Activated T-helper 1 cell treated with anti-CD3 and anti-CD28 coated beads, Interleukin-12 subunit alpha, Interleukin-12 subunit beta, Interleukin-2, Interleukin-4 antibody, amounts not matched to agents 30 ng/mL and 10 ng/mL and 1 ng/mL, durations not matched to agents 14 hours and 24 hours and 36 hours (primary cell): ENCODE measurements around the gene CLRN2. TPM values are rescaled to one million over a fixed set of nuclear protein-coding genes. Genes with fewer than 3 reads are reported as not detected.
"Not testable (repeated sequence)": the region's sequence is repeated elsewhere in the genome, so short reads cannot be mapped to it uniquely, and the experiment has no call there.

ENCODE experiments used
- DNase-seq: peaks from one replicate; pipeline ENCODE4 v3.0.0; 2021; ENCODE audit warnings: low spot score
- H3K27ac Mint-ChIP-seq: one replicate; pipeline ENCODE4 v1.8.0; 2021; ENCODE audit warnings: mild to moderate bottlenecking, mixed read lengths
- H3K27me3 Mint-ChIP-seq: one replicate; pipeline ENCODE4 v1.8.0; 2022; ENCODE audit warnings: mild to moderate bottlenecking, moderate library complexity, mixed read lengths; ENCODE audit not compliant: insufficient read depth
- H3K36me3 Mint-ChIP-seq: one replicate; pipeline ENCODE4 v1.8.0; 2021; ENCODE audit warnings: low read depth, mixed read lengths
- H3K4me1 Mint-ChIP-seq: one replicate; pipeline ENCODE4 v1.8.0; 2021; ENCODE audit warnings: low read depth, mixed read lengths
- H3K4me3 Mint-ChIP-seq: one replicate; pipeline ENCODE4 v1.8.0; 2021; ENCODE audit warnings: mild to moderate bottlenecking, moderate library complexity, mixed read lengths
- H3K9me3 Mint-ChIP-seq: one replicate; pipeline ENCODE4 v1.8.0; 2021; ENCODE audit warnings: mixed read lengths
- intact Hi-C: fragments of 100-400 bp; cut with micrococcal nuclease; formaldehyde crosslinking; loops from one replicate; pipeline ENCODE4 v1.15.1; 2024
- total RNA-seq: library from RNA; stranded (reverse); gene quantifications from 2 replicates; pipeline ENCODE4 v1.2.3, GENCODE V29; 2022

CLRN2 gene
- total RNA-seq, 1 donor from 2014 or later, result not detected

- no peaks in the 10 kb centered on the region for H3K9me3 Mint-ChIP-seq
- no peak for DNase-seq
- no peak overlapping the region for H3K4me3 Mint-ChIP-seq
- no peaks in the 10 kb centered on the region for H3K4me1 Mint-ChIP-seq
- intact Hi-C loops, result no loop called here
- H3K27me3 Mint-ChIP-seq, result peaks cover 8% of the 10 kb centered on the region
- H3K27ac Mint-ChIP-seq, result no peak overlapping the region
- H3K36me3 Mint-ChIP-seq, result no peaks in the 10 kb centered on the region
These were observed 20.3 kb downstream of the CLRN2 start for GRCh38 chr4:17535242-17535641.

- no peak overlapping the region for H3K4me3 Mint-ChIP-seq
- H3K27ac Mint-ChIP-seq, result no peak overlapping the region
- H3K27me3 Mint-ChIP-seq, result peaks cover 8% of the 10 kb centered on the region
- H3K9me3 Mint-ChIP-seq, result no peaks in the 10 kb centered on the region
- no peaks in the 10 kb centered on the region for H3K4me1 Mint-ChIP-seq
- intact Hi-C loops, result no loop called here
- DNase-seq, result no peak
- no peaks in the 10 kb centered on the region for H3K36me3 Mint-ChIP-seq
These were observed 20.9 kb downstream of the CLRN2 start for GRCh38 chr4:17535906-17536305.

- H3K27ac Mint-ChIP-seq, H3K4me1 Mint-ChIP-seq, H3K9me3 Mint-ChIP-seq, DNase-seq, H3K27me3 Mint-ChIP-seq, H3K36me3 Mint-ChIP-seq, intact Hi-C loops, H3K4me3 Mint-ChIP-seq: not testable (repeated sequence)
These were observed 22.1 kb downstream of the CLRN2 start for GRCh38 chr4:17537060-17537459.

- peaks cover 10% of the 10 kb centered on the region for H3K27me3 Mint-ChIP-seq
- intact Hi-C loops, result loop anchor here (10.0 kb wide), 1 partner anchor 481 kb away; the partner anchor contains the start of gene LCORL
- H3K9me3 Mint-ChIP-seq, result no peaks in the 10 kb centered on the region
- H3K27ac Mint-ChIP-seq, result no peak overlapping the region
- H3K4me1 Mint-ChIP-seq, result peaks cover 6% of the 10 kb centered on the region
- no peaks in the 10 kb centered on the region for H3K36me3 Mint-ChIP-seq
- H3K4me3 Mint-ChIP-seq, result no peak overlapping the region
- no peak for DNase-seq
These were observed 29.2 kb downstream of the CLRN2 start for GRCh38 chr4:17544205-17544604.

- no peak for DNase-seq
- intact Hi-C loops, result loop anchor here (10.0 kb wide), 1 partner anchor 480 kb away; the partner anchor contains the start of gene LCORL
- Mint-ChIP-seq H3K36me3 (no peaks in the 10 kb centered on the region), H3K4me1 (peaks cover 9% of the 10 kb centered on the region), H3K27ac (no peak overlapping the region), H3K27me3 (peaks cover 8% of the 10 kb centered on the region), H3K4me3 (no peak overlapping the region), H3K9me3 (no peaks in the 10 kb centered on the region)
These were observed 29.9 kb downstream of the CLRN2 start for GRCh38 chr4:17544831-17545234.

- intact Hi-C loops, result loop anchor here (10.0 kb wide), 1 partner anchor 479 kb away; the partner anchor contains the start of gene LCORL
- no peak for DNase-seq
- H3K36me3 Mint-ChIP-seq, result no peaks in the 10 kb centered on the region
- H3K27me3 Mint-ChIP-seq, result peaks cover 6% of the 10 kb centered on the region
- H3K4me3 Mint-ChIP-seq, result no peak overlapping the region
- peaks cover 9% of the 10 kb centered on the region for H3K4me1 Mint-ChIP-seq
- H3K27ac Mint-ChIP-seq, result no peak overlapping the region
- no peaks in the 10 kb centered on the region for H3K9me3 Mint-ChIP-seq
These were observed 30.6 kb downstream of the CLRN2 start for GRCh38 chr4:17545374-17546140.

- Mint-ChIP-seq H3K27ac (no peak overlapping the region), H3K27me3 (peaks cover 6% of the 10 kb centered on the region), H3K9me3 (no peaks in the 10 kb centered on the region), H3K4me3 (no peak overlapping the region), H3K36me3 (no peaks in the 10 kb centered on the region), H3K4me1 (peaks cover 9% of the 10 kb centered on the region)
- DNase-seq, result no peak
- intact Hi-C loops, result loop anchor here (10.0 kb wide), 1 partner anchor 479 kb away; the partner anchor contains the start of gene LCORL
These were observed 31.3 kb downstream of the CLRN2 start for GRCh38 chr4:17546222-17546621.

GRCh38 chr4:17546678-17547077 is 31.7 kb downstream of the CLRN2 start:
- Mint-ChIP-seq H3K36me3 (no peaks in the 10 kb centered on the region), H3K4me1 (peaks cover 9% of the 10 kb centered on the region), H3K4me3 (no peak overlapping the region), H3K27me3 (peaks cover 6% of the 10 kb centered on the region), H3K9me3 (no peaks in the 10 kb centered on the region), H3K27ac (no peak overlapping the region)
- no peak for DNase-seq
- intact Hi-C loops, result loop anchor here (10.0 kb wide), 1 partner anchor 478 kb away; the partner anchor contains the start of gene LCORL

GRCh38 chr4:17550549-17550948 is 35.6 kb downstream of the CLRN2 start:
- H3K9me3 Mint-ChIP-seq, result no peaks in the 10 kb centered on the region
- no peak for DNase-seq
- H3K4me1 Mint-ChIP-seq, result peaks cover 17% of the 10 kb centered on the region
- no peaks in the 10 kb centered on the region for H3K36me3 Mint-ChIP-seq
- no peak overlapping the region for H3K4me3 Mint-ChIP-seq
- intact Hi-C loops, result no loop called here
- H3K27ac Mint-ChIP-seq, result no peak overlapping the region
- H3K27me3 Mint-ChIP-seq, result peaks cover 15% of the 10 kb centered on the region

- H3K27me3 Mint-ChIP-seq, result peaks cover 21% of the 10 kb centered on the region
- H3K36me3 Mint-ChIP-seq, result no peaks in the 10 kb centered on the region
- H3K9me3 Mint-ChIP-seq, result no peaks in the 10 kb centered on the region
- DNase-seq, result no peak
- no peak overlapping the region for H3K27ac Mint-ChIP-seq
- intact Hi-C loops, result no loop called here
- H3K4me1 Mint-ChIP-seq, result peaks cover 17% of the 10 kb centered on the region
- no peak overlapping the region for H3K4me3 Mint-ChIP-seq
These were observed 37.5 kb downstream of the CLRN2 start for GRCh38 chr4:17552427-17552826.

- no peak for DNase-seq
- Mint-ChIP-seq H3K27me3 (peaks cover 21% of the 10 kb centered on the region), H3K9me3 (no peaks in the 10 kb centered on the region), H3K4me1 (peaks cover 8% of the 10 kb centered on the region), H3K4me3 (no peak overlapping the region), H3K27ac (peak overlapping the region; percentile 32), H3K36me3 (no peaks in the 10 kb centered on the region)
- intact Hi-C loops, result no loop called here
These were observed 39.6 kb downstream of the CLRN2 start for GRCh38 chr4:17554568-17554967.

- intact Hi-C loops, result no loop called here
- Mint-ChIP-seq H3K27ac (no peak overlapping the region), H3K4me1 (peaks cover 8% of the 10 kb centered on the region), H3K27me3 (peaks cover 19% of the 10 kb centered on the region), H3K9me3 (no peaks in the 10 kb centered on the region), H3K4me3 (no peak overlapping the region), H3K36me3 (no peaks in the 10 kb centered on the region)
- no peak for DNase-seq
These were observed 41.5 kb downstream of the CLRN2 start for GRCh38 chr4:17556498-17556897.

GRCh38 chr4:17557880-17558279 is 42.9 kb downstream of the CLRN2 start:
- Mint-ChIP-seq H3K4me3 (no peak overlapping the region), H3K27me3 (peaks cover 19% of the 10 kb centered on the region), H3K9me3 (no peaks in the 10 kb centered on the region), H3K36me3 (no peaks in the 10 kb centered on the region), H3K27ac (no peak overlapping the region), H3K4me1 (peaks cover 8% of the 10 kb centered on the region)
- no peak for DNase-seq
- intact Hi-C loops, result no loop called here
